GM12864 (cell line): Measurements from ENCODE around the gene AFG1L.

ENCODE experiments used
- DNase-seq: peaks from one replicate; pipeline ENCODE4 v3.0.0-alpha.2; 2011; ENCODE audit warnings: low read depth
- H3K4me3 ChIP-seq: 2 replicates; pipeline ENCODE4 v1.5.1; 2011; ENCODE audit warnings: mild to moderate bottlenecking, low read depth, low read length, control low read depth
- CTCF ChIP-seq: IDR thresholded peaks from 2 replicates; pipeline ENCODE4 v1.5.1; 2011; ENCODE audit warnings: low read depth, mild to moderate bottlenecking, moderate library complexity, low read length, control low read depth, inconsistent platforms; ENCODE audit errors: missing control alignments

Gene AFG1L

GRCh38 chr6:108425428-108425827, 130.6 kb downstream of the AFG1L start:
- no peak for DNase-seq
- no peak overlapping the region for H3K4me3 ChIP-seq
- no peak for TF ChIP-seq CTCF

- no peak overlapping the region for H3K4me3 ChIP-seq
- no peak for TF ChIP-seq CTCF
- no peak for DNase-seq
Measured at GRCh38 chr6:108432143-108432542, 137.3 kb downstream of the AFG1L start.

- TF ChIP-seq CTCF = no peak
- H3K4me3 ChIP-seq = no peak overlapping the region
- no peak for DNase-seq
Measured at GRCh38 chr6:108432792-108433191, 137.9 kb downstream of the AFG1L start.

- H3K4me3 ChIP-seq = no peak overlapping the region
- TF ChIP-seq CTCF = no peak
- DNase-seq = no peak
Measured at GRCh38 chr6:108434222-108434621, 139.4 kb downstream of the AFG1L start.

- no peak overlapping the region for H3K4me3 ChIP-seq
- TF ChIP-seq CTCF = no peak
- no peak for DNase-seq
Measured at GRCh38 chr6:108435391-108435790, 140.5 kb downstream of the AFG1L start.

- no peak for TF ChIP-seq CTCF
- H3K4me3 ChIP-seq = no peak overlapping the region
- DNase-seq = no peak
Measured at GRCh38 chr6:108436771-108437170, 141.9 kb downstream of the AFG1L start.

- H3K4me3 ChIP-seq = no peak overlapping the region
- no peak for TF ChIP-seq CTCF
- DNase-seq = no peak
Measured at GRCh38 chr6:108437821-108438220, 143.0 kb downstream of the AFG1L start.
